ENCODE results near the gene ALPI. TPM values are rescaled to one million over a fixed set of nuclear protein-coding genes. Genes with fewer than 3 reads are reported as not detected.

ALPI gene
- total and polyA plus RNA-seq, 2 donors (not counting 1 experiment from before 2014, with no cell fraction given) = not detected

GRCh38 chr2:232412986-232413385 is 43.0 kb upstream of the ALPI start:
- H2AFZ ChIP-seq (ENCODE audit: low read length) = no peak overlapping the region
- no peaks in the 10 kb centered on the region for H4K20me1 ChIP-seq (ENCODE audit: control insufficient read depth, extremely low read depth, insufficient read depth, low read length)
- H3K9ac ChIP-seq (ENCODE audit: insufficient read depth, low read length) = no peak overlapping the region
- H3K79me2 ChIP-seq (ENCODE audit: control insufficient read depth, insufficient read depth, low read length) = no peaks in the 10 kb centered on the region
- no peak overlapping the region for H3K4me3 ChIP-seq (replicated peaks in 1 of 4; ENCODE audit: control extremely low read depth in 1 of 4, insufficient read depth in 1 of 4, low read depth in 3 of 4, low read length in 4 of 4)
- no peak for DNase-seq (ENCODE audit: low read depth in 2 of 2)
- no peaks in the 10 kb centered on the region for H3K4me1 ChIP-seq (ENCODE audit: control insufficient read depth, extremely low read depth, insufficient read depth, low read length)
- H3K36me3 ChIP-seq (ENCODE audit: control insufficient read depth, insufficient read depth, low read length) = no peaks in the 10 kb centered on the region
- H3K27ac ChIP-seq (ENCODE audit: insufficient read depth, low read length) = no peak overlapping the region
- peaks cover 4% of the 10 kb centered on the region for H3K27me3 ChIP-seq (ENCODE audit: control insufficient read depth, insufficient read depth, low read length)
- H3K9me3 ChIP-seq (ENCODE audit: control insufficient read depth, insufficient read depth, low read depth, low read length) = no peaks in the 10 kb centered on the region
- H3K4me2 ChIP-seq (ENCODE audit: extremely low read depth, insufficient read depth, low read length) = no peak overlapping the region
- TF ChIP-seq EZH2 (IDR thresholded peaks at IDR 0.05; ENCODE audit: low read length, missing control alignments) = no peak
- TF ChIP-seq CTCF (conservative IDR thresholded peaks at IDR 0.05 in 1 of 2, IDR thresholded peaks at IDR 0.05 in 1 of 2; ENCODE audit: low read depth in 1 of 2, low read length in 2 of 2) = no peak

GRCh38 chr2:232415138-232415690 is 40.7 kb upstream of the ALPI start:
- H3K4me3 ChIP-seq (replicated peaks in 1 of 4; ENCODE audit: control extremely low read depth in 1 of 4, insufficient read depth in 1 of 4, low read depth in 3 of 4, low read length in 4 of 4) = no peak overlapping the region
- no peaks in the 10 kb centered on the region for H3K9me3 ChIP-seq (ENCODE audit: control insufficient read depth, insufficient read depth, low read depth, low read length)
- no peak overlapping the region for H2AFZ ChIP-seq (ENCODE audit: low read length)
- H3K4me2 ChIP-seq (ENCODE audit: extremely low read depth, insufficient read depth, low read length) = no peak overlapping the region
- no peak for DNase-seq (ENCODE audit: low read depth in 2 of 2)
- H3K27ac ChIP-seq (ENCODE audit: insufficient read depth, low read length) = no peak overlapping the region
- H3K79me2 ChIP-seq (ENCODE audit: control insufficient read depth, insufficient read depth, low read length) = no peaks in the 10 kb centered on the region
- TF ChIP-seq EZH2 (IDR thresholded peaks at IDR 0.05; ENCODE audit: low read length, missing control alignments) (no peak), CTCF (conservative IDR thresholded peaks at IDR 0.05 in 1 of 2, IDR thresholded peaks at IDR 0.05 in 1 of 2; ENCODE audit: low read depth in 1 of 2, low read length in 2 of 2) (no peak)
- H3K4me1 ChIP-seq (ENCODE audit: control insufficient read depth, extremely low read depth, insufficient read depth, low read length) = no peaks in the 10 kb centered on the region
- H3K9ac ChIP-seq (ENCODE audit: insufficient read depth, low read length) = no peak overlapping the region
- no peaks in the 10 kb centered on the region for H4K20me1 ChIP-seq (ENCODE audit: control insufficient read depth, extremely low read depth, insufficient read depth, low read length)
- peaks cover 25% of the 10 kb centered on the region for H3K27me3 ChIP-seq (ENCODE audit: control insufficient read depth, insufficient read depth, low read length)
- H3K36me3 ChIP-seq (ENCODE audit: control insufficient read depth, insufficient read depth, low read length) = no peaks in the 10 kb centered on the region

- TF ChIP-seq CTCF (conservative IDR thresholded peaks at IDR 0.05 in 1 of 2, IDR thresholded peaks at IDR 0.05 in 1 of 2; ENCODE audit: low read depth in 1 of 2, low read length in 2 of 2) (no peak), EZH2 (IDR thresholded peaks at IDR 0.05; ENCODE audit: low read length, missing control alignments) (no peak)
- no peaks in the 10 kb centered on the region for H4K20me1 ChIP-seq (ENCODE audit: control insufficient read depth, extremely low read depth, insufficient read depth, low read length)
- H3K4me2 ChIP-seq (ENCODE audit: extremely low read depth, insufficient read depth, low read length) = no peak overlapping the region
- no peak overlapping the region for H3K4me3 ChIP-seq (replicated peaks in 1 of 4; ENCODE audit: control extremely low read depth in 1 of 4, insufficient read depth in 1 of 4, low read depth in 3 of 4, low read length in 4 of 4)
- no peaks in the 10 kb centered on the region for H3K79me2 ChIP-seq (ENCODE audit: control insufficient read depth, insufficient read depth, low read length)
- no peak overlapping the region for H3K9ac ChIP-seq (ENCODE audit: insufficient read depth, low read length)
- no peaks in the 10 kb centered on the region for H3K4me1 ChIP-seq (ENCODE audit: control insufficient read depth, extremely low read depth, insufficient read depth, low read length)
- peaks cover 32% of the 10 kb centered on the region for H3K27me3 ChIP-seq (ENCODE audit: control insufficient read depth, insufficient read depth, low read length)
- H3K27ac ChIP-seq (ENCODE audit: insufficient read depth, low read length) = no peak overlapping the region
- DNase-seq (ENCODE audit: low read depth in 2 of 2) = no peak
- no peaks in the 10 kb centered on the region for H3K9me3 ChIP-seq (ENCODE audit: control insufficient read depth, insufficient read depth, low read depth, low read length)
- no peaks in the 10 kb centered on the region for H3K36me3 ChIP-seq (ENCODE audit: control insufficient read depth, insufficient read depth, low read length)
- no peak overlapping the region for H2AFZ ChIP-seq (ENCODE audit: low read length)
Observed at GRCh38 chr2:232415736-232416520, 40.0 kb upstream of the ALPI start.

Measured in fibroblast of lung (primary cell).